ENCODE measurements around the gene CRYL1. TPM values are rescaled to one million over a fixed set of nuclear protein-coding genes. Genes with fewer than 3 reads are reported as not detected.

The CRYL1 gene
- total and polyA plus RNA-seq, 2 of the 4 experiments (the other 2 are of a cell fraction) = 11.7 to 16.4 TPM

DNA sequence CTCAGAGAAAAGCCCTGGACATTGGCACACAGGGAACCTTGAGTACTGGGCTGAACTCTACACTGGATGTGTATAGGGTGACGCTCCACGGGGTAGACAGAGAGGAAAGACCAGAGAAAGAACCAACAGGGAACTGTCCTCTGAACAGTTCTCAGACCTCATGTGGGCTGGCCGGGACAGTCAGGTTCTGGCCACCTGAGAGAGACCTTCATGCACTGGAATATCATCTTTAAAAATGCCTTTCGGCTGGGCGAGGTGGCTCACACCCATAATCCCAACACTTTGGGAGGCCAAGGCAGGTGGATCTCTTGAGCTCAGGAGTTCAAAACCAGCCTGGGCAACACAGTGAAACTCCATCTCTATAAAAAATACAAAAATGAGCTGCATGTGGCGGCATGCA is 149.8 kb downstream of the CRYL1 start:
- Histone ChIP-seq H3K23ac (ENCODE audit: low read depth, low read length) (no peak overlapping the region), H3K36me3 (ENCODE audit: control insufficient read depth, insufficient read depth, low read length) (no peaks in the 10 kb centered on the region), H3K18ac (ENCODE audit: low read depth, low read length) (no peak overlapping the region), H3K56ac (ENCODE audit: extremely low read depth, insufficient read depth, low read length) (no peak overlapping the region), H2AFZ (replicated peaks; ENCODE audit: low read length, poor library complexity) (no peak overlapping the region), H3K79me1 (ENCODE audit: low read depth in 1 of 2, low read length in 2 of 2) (no peaks in the 10 kb centered on the region), H2BK20ac (ENCODE audit: low read depth, low read length) (no peak overlapping the region), H2AK5ac (ENCODE audit: low read depth, low read length) (no peak overlapping the region), H4K20me1 (ENCODE audit: insufficient read depth, low read length) (no peaks in the 10 kb centered on the region), H4K5ac (ENCODE audit: low read depth, low read length) (no peak overlapping the region), H3K4me1 (ENCODE audit: control insufficient read depth, insufficient read depth, low read length) (no peaks in the 10 kb centered on the region), H3K4me3 (ENCODE audit: insufficient read depth, low read depth, low read length) (no peak overlapping the region), H3K9me1 (ENCODE audit: insufficient read depth, low read length) (no peaks in the 10 kb centered on the region), H3K9ac (ENCODE audit: low read depth, low read length) (no peak overlapping the region), H3K27ac (ENCODE audit: insufficient read depth, low read length) (no peak overlapping the region), H3K27me3 (ENCODE audit: control insufficient read depth, insufficient read depth, low read length) (peaks cover 45% of the 10 kb centered on the region), H2BK5ac (ENCODE audit: low read depth, low read length, poor library complexity, severe bottlenecking) (no peak overlapping the region), H2AK9ac (replicated peaks; ENCODE audit: low read depth, low read length, poor library complexity) (no peak overlapping the region), H4K8ac (ENCODE audit: low read depth in 2 of 2, low read length in 2 of 2) (no peak overlapping the region), H2BK15ac (ENCODE audit: low read depth, low read length) (no peak overlapping the region), H2BK120ac (ENCODE audit: low read depth, low read length) (no peak overlapping the region), H4K91ac (ENCODE audit: insufficient read depth, low read depth, low read length) (no peak overlapping the region), H3K14ac (replicated peaks; ENCODE audit: low read depth, low read length) (no peak overlapping the region), H3K9me3 (ENCODE audit: control insufficient read depth, insufficient read depth, low read length) (peaks cover 2% of the 10 kb centered on the region; the same call in 1 of the 2 replicates), H3K4me2 (ENCODE audit: low read depth, low read length) (no peak overlapping the region), H3K4ac (ENCODE audit: low read depth, low read length) (no peak overlapping the region)
- WGBS, 2 experiments (ENCODE audit: extremely low coverage in 2 of 2, insufficient read length in 1 of 2) = no CpG with 5 or more reads among the region's 6 CpGs
- no peak for ATAC-seq (ENCODE audit: low read depth)
- dilution Hi-C loops (cut with HindIII; ENCODE audit: low sequenced_read_pairs, unreplicated experiment) (no loop called here), intact Hi-C loops (cut with micrococcal nuclease) (no loop called here), in situ Hi-C loops (cut with MboI; ENCODE audit: low sequenced_read_pairs) (no loop called here)
- DNase-seq = no peak
- POLR2A ChIA-PET (ENCODE audit: unreplicated experiment) = no interaction called here
- no TSS peak for BruUV-seq (replicated peaks)
- CTCF ChIA-PET = no interaction called here
- TF ChIP-seq MAZ (IDR thresholded peaks at IDR 0.05; ENCODE audit: borderline replicate concordance, low read depth, low read length) (no peak), MXI1 (IDR thresholded peaks at IDR 0.05; ENCODE audit: borderline replicate concordance, low read depth, low read length) (no peak), FOS (IDR thresholded peaks at IDR 0.05; ENCODE audit: low read depth, low read length) (no peak)
